ENCODE data around the gene KIT. TPM values are rescaled to one million over a fixed set of nuclear protein-coding genes. Genes with fewer than 3 reads are reported as not detected.

The KIT gene
- total RNA-seq, 1 donor from 2014 or later = 7.4 TPM

DNA sequence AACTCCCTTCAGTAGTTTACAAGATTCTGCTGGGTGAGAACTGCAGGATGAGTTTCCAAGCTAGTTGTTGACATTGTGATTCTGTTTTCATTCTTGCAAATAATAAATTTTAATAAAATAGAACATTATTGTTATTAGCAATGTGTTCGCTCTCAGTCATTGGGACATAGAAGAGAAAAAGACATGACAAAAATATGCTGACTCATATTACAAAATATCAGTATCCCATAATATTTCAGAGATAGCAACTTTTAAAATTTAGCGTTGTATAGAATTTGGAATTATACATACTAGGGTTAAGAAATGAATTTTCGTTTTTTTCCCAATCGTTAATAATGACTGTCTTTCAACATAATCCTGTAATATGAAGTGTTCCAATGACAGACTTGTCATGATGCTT is 45.4 kb downstream of the KIT start:
- H3K4me3 Mint-ChIP-seq = no peak overlapping the region
- TF ChIP-seq, protein P1, sequence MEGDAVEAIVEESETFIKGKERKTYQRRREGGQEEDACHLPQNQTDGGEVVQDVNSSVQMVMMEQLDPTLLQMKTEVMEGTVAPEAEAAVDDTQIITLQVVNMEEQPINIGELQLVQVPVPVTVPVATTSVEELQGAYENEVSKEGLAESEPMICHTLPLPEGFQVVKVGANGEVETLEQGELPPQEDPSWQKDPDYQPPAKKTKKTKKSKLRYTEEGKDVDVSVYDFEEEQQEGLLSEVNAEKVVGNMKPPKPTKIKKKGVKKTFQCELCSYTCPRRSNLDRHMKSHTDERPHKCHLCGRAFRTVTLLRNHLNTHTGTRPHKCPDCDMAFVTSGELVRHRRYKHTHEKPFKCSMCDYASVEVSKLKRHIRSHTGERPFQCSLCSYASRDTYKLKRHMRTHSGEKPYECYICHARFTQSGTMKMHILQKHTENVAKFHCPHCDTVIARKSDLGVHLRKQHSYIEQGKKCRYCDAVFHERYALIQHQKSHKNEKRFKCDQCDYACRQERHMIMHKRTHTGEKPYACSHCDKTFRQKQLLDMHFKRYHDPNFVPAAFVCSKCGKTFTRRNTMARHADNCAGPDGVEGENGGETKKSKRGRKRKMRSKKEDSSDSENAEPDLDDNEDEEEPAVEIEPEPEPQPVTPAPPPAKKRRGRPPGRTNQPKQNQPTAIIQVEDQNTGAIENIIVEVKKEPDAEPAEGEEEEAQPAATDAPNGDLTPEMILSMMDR (IDR thresholded peaks at IDR 0.05; ENCODE audit: unreplicated experiment) = no peak
- peaks cover 8% of the 10 kb centered on the region for H3K36me3 Mint-ChIP-seq
- peaks cover 3% of the 10 kb centered on the region for H3K4me1 Mint-ChIP-seq
- peaks cover 2% of the 10 kb centered on the region for H3K27me3 Mint-ChIP-seq (ENCODE audit: low read depth)
- H3K27ac Mint-ChIP-seq = no peak overlapping the region
- no peak for DNase-seq (ENCODE audit: low spot score in 2 of 2, unreplicated experiment in 2 of 2)
- no peaks in the 10 kb centered on the region for H3K9me3 Mint-ChIP-seq

DNA sequence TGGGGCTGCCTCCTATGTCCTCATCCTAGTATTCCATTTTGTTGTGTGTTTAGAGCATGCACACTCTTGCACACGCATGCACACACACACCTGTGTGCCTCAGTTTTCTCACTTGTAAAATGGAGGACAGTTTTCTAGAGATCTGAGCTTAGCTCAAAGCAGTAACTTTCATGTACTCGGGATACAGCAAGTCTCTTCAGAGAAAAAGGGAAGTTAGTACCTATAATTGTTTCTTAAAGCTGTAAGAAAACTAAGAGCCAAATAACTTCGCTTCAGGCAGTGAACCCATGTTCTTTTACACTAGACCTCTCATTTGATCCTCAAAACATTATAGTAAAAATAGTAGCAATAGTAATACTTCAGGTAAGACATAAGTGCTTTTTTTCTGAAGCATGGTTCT is 49.6 kb downstream of the KIT start:
- Mint-ChIP-seq H3K27ac (no peak overlapping the region), H3K27me3 (ENCODE audit: low read depth) (peaks cover 2% of the 10 kb centered on the region), H3K36me3 (peaks cover 15% of the 10 kb centered on the region), H3K4me1 (no peaks in the 10 kb centered on the region), H3K9me3 (no peaks in the 10 kb centered on the region), H3K4me3 (no peak overlapping the region)
- no peak for DNase-seq (ENCODE audit: low spot score in 2 of 2, unreplicated experiment in 2 of 2)
- TF ChIP-seq, protein P1 (IDR thresholded peaks at IDR 0.05; ENCODE audit: unreplicated experiment) = no peak

DNA sequence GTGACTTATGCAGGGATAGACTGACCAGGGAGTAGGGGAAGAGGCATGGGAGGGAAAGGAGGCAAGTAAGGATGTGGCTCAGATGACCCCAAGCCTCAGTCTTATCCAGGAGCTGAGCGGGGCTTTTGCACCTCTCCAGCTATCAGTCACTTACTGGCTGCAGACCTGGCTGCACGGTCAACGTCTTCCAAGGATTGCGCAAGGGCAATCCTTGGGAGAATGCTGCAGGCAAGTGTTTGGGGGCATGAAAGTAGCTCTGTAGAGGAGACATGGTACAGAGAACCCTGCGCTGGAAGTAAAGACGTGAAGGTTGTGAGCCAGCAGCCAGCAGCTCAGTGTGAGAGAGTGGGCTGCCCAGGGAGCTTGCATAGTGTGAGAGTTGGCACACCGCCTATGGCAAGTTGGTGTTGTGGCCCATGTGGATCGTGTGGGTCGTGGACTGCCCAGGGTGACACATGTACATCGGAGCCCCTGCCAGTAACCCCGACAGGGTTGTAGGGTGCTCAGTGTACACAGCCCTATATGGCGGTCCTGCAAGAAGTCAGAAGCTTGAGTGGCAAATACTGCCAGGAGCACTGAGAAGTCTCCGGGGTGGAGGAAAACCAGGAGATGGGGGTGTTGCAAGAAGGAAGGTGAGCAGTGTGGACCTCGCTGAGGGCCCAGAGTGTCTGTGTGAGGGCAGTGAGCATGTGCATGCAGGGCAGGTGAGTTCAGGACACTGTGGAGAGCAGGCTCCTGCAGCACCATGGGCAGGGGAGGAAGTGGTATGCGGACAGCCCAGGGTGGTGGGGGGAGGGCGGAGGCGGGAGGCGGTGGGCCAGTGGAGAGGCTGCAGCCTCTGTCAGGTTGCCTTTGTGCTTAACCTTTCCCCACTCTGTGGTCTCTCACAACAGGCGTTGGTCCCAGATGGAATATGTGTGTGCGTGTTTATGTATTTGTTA is 50.9 kb downstream of the KIT start:
- Mint-ChIP-seq H3K27ac (no peak overlapping the region), H3K4me1 (no peaks in the 10 kb centered on the region), H3K9me3 (no peaks in the 10 kb centered on the region), H3K27me3 (ENCODE audit: low read depth) (peaks cover 2% of the 10 kb centered on the region), H3K36me3 (peaks cover 15% of the 10 kb centered on the region), H3K4me3 (no peak overlapping the region)
- TF ChIP-seq, protein P1 (IDR thresholded peaks at IDR 0.05; ENCODE audit: unreplicated experiment) = no peak
- DNase-seq (ENCODE audit: low spot score in 2 of 2, unreplicated experiment in 2 of 2) = no peak

DNA sequence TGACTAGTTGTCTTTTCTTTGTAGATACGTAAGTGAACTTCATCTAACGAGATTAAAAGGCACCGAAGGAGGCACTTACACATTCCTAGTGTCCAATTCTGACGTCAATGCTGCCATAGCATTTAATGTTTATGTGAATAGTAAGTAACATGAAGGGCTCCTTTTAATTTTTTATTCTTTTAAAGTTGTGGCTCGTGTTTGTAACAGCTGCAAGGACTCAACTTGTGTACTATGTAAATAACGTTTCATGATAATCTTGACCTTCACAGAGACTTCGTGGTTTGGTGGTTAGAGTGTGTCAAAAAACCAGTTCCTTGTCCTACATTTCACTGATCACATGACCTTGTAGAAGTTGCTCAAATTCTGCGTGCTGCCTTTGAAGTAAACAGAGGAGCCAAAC is 51.6 kb downstream of the KIT start:
- no peak overlapping the region for H3K4me3 Mint-ChIP-seq
- no peak overlapping the region for H3K27ac Mint-ChIP-seq
- H3K9me3 Mint-ChIP-seq = no peaks in the 10 kb centered on the region
- H3K36me3 Mint-ChIP-seq = peaks cover 15% of the 10 kb centered on the region
- DNase-seq (ENCODE audit: low spot score in 2 of 2, unreplicated experiment in 2 of 2) = no peak
- TF ChIP-seq, protein P1 (IDR thresholded peaks at IDR 0.05; ENCODE audit: unreplicated experiment) = no peak
- H3K27me3 Mint-ChIP-seq (ENCODE audit: low read depth) = peaks cover 2% of the 10 kb centered on the region
- no peaks in the 10 kb centered on the region for H3K4me1 Mint-ChIP-seq

DNA sequence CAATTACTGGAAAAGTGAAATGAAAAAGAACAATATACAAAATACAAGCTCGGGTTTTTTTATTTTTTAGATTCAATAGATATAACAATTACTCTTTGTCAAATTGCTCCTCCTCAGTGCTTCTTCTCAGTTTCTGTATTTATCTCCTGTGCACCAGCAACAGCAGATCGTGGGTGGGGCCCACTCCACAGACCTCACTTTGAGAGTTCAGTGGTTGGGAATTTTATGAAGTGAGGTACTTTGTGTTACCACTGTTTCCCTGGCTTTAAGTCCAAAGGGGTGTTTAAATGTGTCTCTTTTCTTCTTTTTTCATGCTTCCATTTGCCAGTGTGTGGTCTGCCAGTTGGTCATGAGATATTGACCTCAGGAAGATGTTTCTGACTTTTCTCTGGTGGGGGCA is 54.4 kb downstream of the KIT start:
- peaks cover 13% of the 10 kb centered on the region for H3K36me3 Mint-ChIP-seq
- TF ChIP-seq, protein P1 (IDR thresholded peaks at IDR 0.05; ENCODE audit: unreplicated experiment) = no peak
- peaks cover 1% of the 10 kb centered on the region for H3K4me1 Mint-ChIP-seq
- H3K27ac Mint-ChIP-seq = no peak overlapping the region
- no peak for DNase-seq (ENCODE audit: low spot score in 2 of 2, unreplicated experiment in 2 of 2)
- H3K4me3 Mint-ChIP-seq = no peak overlapping the region
- H3K27me3 Mint-ChIP-seq (ENCODE audit: low read depth) = no peaks in the 10 kb centered on the region
- H3K9me3 Mint-ChIP-seq = no peaks in the 10 kb centered on the region

Measured in mesothelial cell of epicardium (in vitro differentiated cells).